Lower leg skin (tissue), 4 donors: Measurements from ENCODE around the gene PROP1. TPM values are rescaled to one million over a fixed set of nuclear protein-coding genes. Genes with fewer than 3 reads are reported as not detected.

Experiments used
- DNase-seq, 2 donors: peaks; one replicate each; pipeline ENCODE4 v3.0.0-alpha.2; 2019; ENCODE audit warnings: low spot score in 2 of 2
- H3K4me3 ChIP-seq: fragments of 200-600 bp; sonication (generic); 2 replicates; pipeline ENCODE4 v1.5.1; 2017; ENCODE audit warnings: mild to moderate bottlenecking, low read depth; ENCODE audit not compliant: poor library complexity, severe bottlenecking
- CTCF ChIP-seq, 3 donors: fragments of 450-650 bp; IDR thresholded peaks; one replicate each; pipeline ENCODE4 v1.5.1; 2016; ENCODE audit warnings: antibody characterized with exemption in 3 of 3, mild to moderate bottlenecking in 3 of 3, moderate library complexity in 2 of 3
- POLR2A ChIP-seq, 2 donors: fragments of 450-650 bp; IDR thresholded peaks; one replicate each; pipeline ENCODE4 v1.6.1; 2016 to 2017; ENCODE audit warnings: antibody characterized with exemption in 2 of 2, mild to moderate bottlenecking in 1 of 2, moderate library complexity in 1 of 2
- WGBS, 2 donors: methylation state at CpG; one replicate each; pipeline ENCODE4 v1.1.5; 2018; 5-methylcytosine and 5-hydroxymethylcytosine counted together
- intact Hi-C: fragments of 100-400 bp; cut with DNase I; formaldehyde crosslinking; loops from one replicate; pipeline ENCODE4 v1.15.0; 2023; ENCODE audit warnings: low total_unique reads
- total RNA-seq, 4 donors: library from RNA; depleted of rRNA; stranded (reverse); fragments of >200 nt; gene quantifications; one replicate each; pipeline ENCODE4 v1.1.0, GENCODE V29; 2016

Gene PROP1
- total RNA-seq, 4 donors from 2014 or later: not detected

DNA sequence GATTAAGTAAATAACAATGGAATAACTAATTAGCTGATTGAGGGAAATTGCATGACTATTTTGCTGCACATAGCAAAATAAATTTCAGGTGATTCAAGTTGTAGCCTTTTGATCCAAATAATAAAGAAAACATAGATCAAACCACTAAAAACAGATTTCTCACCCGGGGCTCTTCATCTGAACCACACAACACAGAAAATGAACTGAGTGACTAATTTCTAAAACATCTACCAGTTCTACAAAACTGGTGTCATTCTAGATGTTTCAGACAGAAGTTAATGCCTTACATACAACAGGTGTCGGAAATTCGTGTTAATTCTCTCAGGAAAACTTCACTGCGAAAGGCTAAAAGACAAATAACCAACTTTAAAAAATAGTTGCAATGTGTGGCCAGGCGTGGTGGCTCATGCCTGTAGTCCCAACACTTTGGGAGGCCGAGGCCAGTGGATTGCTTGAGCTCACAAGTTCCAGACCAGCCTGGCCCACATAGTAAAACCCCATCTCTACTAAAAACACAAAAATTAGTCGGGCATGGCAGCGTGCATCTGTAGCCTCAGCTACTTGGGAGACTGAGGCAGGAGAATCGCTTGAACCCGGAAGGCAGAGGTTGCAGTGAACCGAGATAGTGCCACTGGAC is 6.9 kb downstream of the PROP1 start:
- H3K4me3 ChIP-seq: no peak overlapping the region
- 82 to 85% methylated on average over 11 of the region's 11 CpGs for WGBS, 2 donors
- TF ChIP-seq POLR2A (IDR thresholded peaks at IDR 0.05): no peak
- TF ChIP-seq CTCF (IDR thresholded peaks at IDR 0.05): no peak
- no peak for DNase-seq
- intact Hi-C loops: no loop called here

GRCh38 chr5:177987326-177987725 is 8.7 kb downstream of the PROP1 start:
- DNase-seq: no peak
- no peak overlapping the region for H3K4me3 ChIP-seq
- TF ChIP-seq CTCF (IDR thresholded peaks at IDR 0.05) (no peak), POLR2A (IDR thresholded peaks at IDR 0.05) (no peak)
- 70 to 82% methylated on average over 9 of the region's 9 CpGs for WGBS, 2 donors
- intact Hi-C loops: no loop called here

DNA sequence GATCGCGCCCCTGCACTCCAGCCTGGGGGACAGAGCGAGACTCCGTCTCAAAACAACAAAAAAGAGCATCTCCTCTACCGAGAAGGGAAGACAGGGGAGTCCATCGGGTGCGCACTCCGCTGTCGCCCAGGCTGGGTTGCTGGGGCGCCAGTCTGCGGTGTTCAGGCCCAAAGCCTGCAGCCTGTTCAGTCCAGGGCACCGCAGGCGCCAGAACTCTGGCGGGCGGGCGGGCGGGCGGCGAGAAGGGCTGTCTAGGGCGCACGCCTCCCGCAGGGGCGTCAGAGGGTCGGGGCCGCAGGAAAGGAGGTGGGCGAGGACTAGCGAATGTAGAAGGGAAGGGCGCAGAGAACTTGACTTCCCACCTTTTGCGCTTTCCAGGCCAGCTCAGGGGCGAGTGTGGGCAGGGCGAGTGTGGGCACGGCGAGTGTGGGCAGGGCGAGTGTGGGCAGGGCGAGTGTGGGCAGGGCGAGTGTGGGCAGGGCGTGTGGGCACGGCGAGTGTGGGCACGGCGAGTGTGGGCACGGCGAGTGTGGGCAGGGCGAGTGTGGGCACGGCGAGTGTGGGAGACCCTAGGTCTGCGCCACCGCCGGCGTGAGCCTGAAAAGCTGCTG is 10.5 kb downstream of the PROP1 start:
- WGBS, 2 donors: 23 to 26% methylated on average over 43 to 48 of the region's 50 CpGs
- TF ChIP-seq POLR2A (IDR thresholded peaks at IDR 0.05) (no peak), CTCF (IDR thresholded peaks at IDR 0.05) (no peak)
- H3K4me3 ChIP-seq: no peak overlapping the region
- DNase-seq: no peak
- intact Hi-C loops: no loop called here

DNA sequence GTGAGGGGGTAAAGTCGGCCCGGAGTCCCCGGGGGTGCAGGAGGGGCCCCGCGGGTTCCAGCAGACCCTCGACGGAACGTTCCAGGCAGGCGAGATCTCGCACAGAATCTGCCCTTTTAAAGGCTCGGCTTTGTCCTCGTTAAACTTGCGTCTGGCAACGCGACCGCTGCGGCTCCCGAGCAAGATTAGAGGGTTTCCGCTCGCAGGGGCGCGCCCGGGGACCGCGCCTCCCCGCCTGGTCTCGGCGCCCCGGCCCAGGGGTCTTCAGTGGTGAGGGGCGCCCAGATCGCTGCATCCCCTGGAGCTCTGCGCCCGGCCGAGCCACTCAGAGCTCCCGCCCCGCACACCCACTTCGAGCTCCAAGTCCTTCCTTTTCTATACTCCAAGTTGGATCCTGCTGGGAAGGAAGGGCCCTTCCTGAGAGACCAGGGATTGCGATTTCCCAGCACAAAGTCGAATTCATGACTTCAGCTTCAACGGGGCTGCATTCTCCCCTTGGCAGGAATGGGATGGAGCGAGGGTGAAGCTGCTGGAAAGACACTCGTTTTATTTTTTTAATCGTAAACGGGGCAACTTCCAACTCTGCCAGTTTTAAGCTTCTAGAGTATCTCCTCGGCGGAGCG is 11.3 kb downstream of the PROP1 start:
- no peak overlapping the region for H3K4me3 ChIP-seq
- DNase-seq: no peak
- TF ChIP-seq POLR2A (IDR thresholded peaks at IDR 0.05) (no peak), CTCF (IDR thresholded peaks at IDR 0.05) (no peak)
- intact Hi-C loops: no loop called here
- 3 to 10% methylated on average over 13 to 43 of the region's 47 CpGs for WGBS, 2 donors

- no peak for TF ChIP-seq POLR2A (IDR thresholded peaks at IDR 0.05)
- intact Hi-C loops: no loop called here
- 42 to 65% methylated on average over 30 to 42 of the region's 46 CpGs for WGBS, 2 donors
- no peak for DNase-seq
- H3K4me3 ChIP-seq: no peak overlapping the region
Observed at GRCh38 chr5:177983763-177984583, 12.1 kb downstream of the PROP1 start.

DNA sequence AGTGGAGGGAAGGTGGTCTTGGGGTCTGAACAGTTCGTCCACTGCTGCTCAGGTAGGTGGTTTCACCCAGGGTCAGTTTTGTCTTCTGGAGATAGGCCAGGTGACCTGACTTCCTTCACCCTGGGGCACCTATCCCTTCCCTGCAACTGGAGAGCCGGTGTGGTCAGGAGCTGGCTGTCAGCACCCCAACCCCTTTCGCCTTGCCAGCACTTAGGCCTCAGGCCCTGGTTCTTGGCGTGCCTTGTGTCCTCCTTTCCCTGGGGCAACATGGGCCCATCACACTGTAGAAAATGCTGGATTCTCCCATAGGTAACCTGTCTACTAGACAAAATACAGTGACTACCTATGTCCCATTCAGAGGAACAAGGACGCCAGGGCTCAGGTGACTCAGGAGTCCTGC is 13.1 kb downstream of the PROP1 start:
- H3K4me3 ChIP-seq: no peak overlapping the region
- intact Hi-C loops: no loop called here
- peak in 1 of 2 donors; percentile 53 for DNase-seq
- WGBS, 2 donors: 82 to 85% methylated on average over 5 of the region's 5 CpGs
- TF ChIP-seq POLR2A (IDR thresholded peaks at IDR 0.05) (no peak), CTCF (IDR thresholded peaks at IDR 0.05) (no peak)
